Breast epithelium (tissue), 4 donors: ENCODE results near the gene SYT7. TPM values are rescaled to one million over a fixed set of nuclear protein-coding genes. Genes with fewer than 3 reads are reported as not detected.

Experiments used
- DNase-seq, 2 donors: peaks; one replicate each; pipeline ENCODE4 v3.0.0-alpha.2; 2019; ENCODE audit warnings: low spot score in 2 of 2
- H3K27ac ChIP-seq, 2 donors: fragments of 200-600 bp; sonication (generic) in 1 of 2; one replicate each; pipeline ENCODE4 v1.5.1; 2016 to 2019; ENCODE audit warnings: mild to moderate bottlenecking in 1 of 2
- H3K27me3 ChIP-seq, 2 donors: fragments of 200-600 bp; sonication (generic) in 1 of 2; one replicate each; pipeline versions ENCODE4 v1.5.1 to v1.6.0; 2017 to 2019; ENCODE audit warnings: control low read depth in 1 of 2, mild to moderate bottlenecking in 1 of 2
- H3K36me3 ChIP-seq: fragments of 200-600 bp; one replicate; pipeline ENCODE4 v1.5.1; 2019
- H3K4me1 ChIP-seq, 2 donors: fragments of 200-600 bp; sonication (generic); one replicate each; pipeline ENCODE4 v1.5.1; 2016 to 2019; ENCODE audit warnings: control low read depth in 1 of 2
- H3K4me3 ChIP-seq, 3 donors: fragments of 200-600 bp; sonication (generic); 1 replicate in 2 of 3; 2 replicates in 1 of 3; pipeline ENCODE4 v1.5.1; 2016 to 2019; ENCODE audit warnings: mild to moderate bottlenecking in 3 of 3, moderate library complexity in 2 of 3
- H3K9me3 ChIP-seq, 2 donors: fragments of 200-600 bp; sonication (generic) in 1 of 2; one replicate each; pipeline ENCODE4 v1.5.1; 2016 to 2019; ENCODE audit warnings: control low read depth in 1 of 2
- CTCF ChIP-seq, 3 donors: fragments of 450-650 bp; IDR thresholded peaks; one replicate each; pipeline ENCODE4 v1.5.1; 2016 to 2017; ENCODE audit warnings: antibody characterized with exemption in 3 of 3, mild to moderate bottlenecking in 3 of 3, moderate library complexity in 3 of 3
- POLR2A ChIP-seq: fragments of 450-650 bp; IDR thresholded peaks from one replicate; pipeline ENCODE4 v1.6.1; 2016; ENCODE audit warnings: antibody characterized with exemption, mild to moderate bottlenecking, moderate library complexity
- POLR2AphosphoS5 ChIP-seq, 3 donors: sonication (generic); formaldehyde crosslinking; IDR thresholded peaks; one replicate each; pipeline ENCODE4 v1.6.1; 2017; ENCODE audit warnings: antibody characterized with exemption in 3 of 3
- intact Hi-C: fragments of 100-400 bp; cut with DNase I; formaldehyde crosslinking; loops from one replicate; pipeline ENCODE4 v1.15.1; 2023; ENCODE audit warnings: low total_unique reads
- total RNA-seq, 3 donors: library from RNA; depleted of rRNA; stranded (reverse); fragments of >200 nt; gene quantifications; one replicate each; pipeline ENCODE4 v1.1.0, GENCODE V29; 2016

SYT7 gene
- total RNA-seq, 3 donors from 2014 or later, result 1.9 to 11.7 (median 10.8) TPM

GRCh38 chr11:61486011-61486620, 94.8 kb downstream of the SYT7 start:
- Histone ChIP-seq H3K4me1 (peaks cover 6 to 16% of the 10 kb centered on the region in 2 donors), H3K27ac (no peak overlapping the region), H3K27me3 (no peaks in the 10 kb centered on the region), H3K36me3 (no peaks in the 10 kb centered on the region), H3K9me3 (no peaks in the 10 kb centered on the region), H3K4me3 (no peak overlapping the region)
- TF ChIP-seq POLR2A (no peak), POLR2AphosphoS5 (IDR thresholded peaks at IDR 0.05) (no peak), CTCF (IDR thresholded peaks at IDR 0.05) (no peak)
- intact Hi-C loops, result no loop called here
- DNase-seq, result no peak

- no peaks in the 10 kb centered on the region for H3K27me3 ChIP-seq
- no peak for DNase-seq
- H3K9me3 ChIP-seq, result no peaks in the 10 kb centered on the region
- no peak overlapping the region for H3K4me3 ChIP-seq
- H3K27ac ChIP-seq, result no peak overlapping the region
- no peak for TF ChIP-seq POLR2AphosphoS5 (IDR thresholded peaks at IDR 0.05)
- no peak for TF ChIP-seq POLR2A
- TF ChIP-seq CTCF (IDR thresholded peaks at IDR 0.05), result no peak
- peaks cover 2 to 10% of the 10 kb centered on the region in 2 donors for H3K4me1 ChIP-seq
- intact Hi-C loops, result no loop called here
- H3K36me3 ChIP-seq, result no peaks in the 10 kb centered on the region
These were observed 95.8 kb downstream of the SYT7 start for GRCh38 chr11:61485080-61485479.

- H3K36me3 ChIP-seq, result no peaks in the 10 kb centered on the region
These were observed 96.3 kb downstream of the SYT7 start for GRCh38 chr11:61484541-61484940.

GRCh38 chr11:61482513-61482912, 98.4 kb downstream of the SYT7 start:
- Histone ChIP-seq H3K9me3 (no peaks in the 10 kb centered on the region), H3K4me3 (no peak overlapping the region), H3K36me3 (no peaks in the 10 kb centered on the region), H3K4me1 (peaks cover 0 to 4% of the 10 kb centered on the region in 2 donors), H3K27me3 (no peaks in the 10 kb centered on the region), H3K27ac (no peak overlapping the region)
- DNase-seq, result no peak
- intact Hi-C loops, result no loop called here
- no peak for TF ChIP-seq POLR2AphosphoS5 (IDR thresholded peaks at IDR 0.05)
- TF ChIP-seq CTCF (IDR thresholded peaks at IDR 0.05), result no peak
- TF ChIP-seq POLR2A, result no peak

More at GRCh38 chr11:61484541-61484940, 96.3 kb downstream of the SYT7 start:
- H3K4me3 ChIP-seq, result no peak overlapping the region
- TF ChIP-seq POLR2AphosphoS5 (IDR thresholded peaks at IDR 0.05) (no peak), POLR2A (no peak), CTCF (IDR thresholded peaks at IDR 0.05) (no peak)
- H3K27me3 ChIP-seq, result no peaks in the 10 kb centered on the region
- peaks cover 0 to 5% of the 10 kb centered on the region in 2 donors for H3K4me1 ChIP-seq
- no peak overlapping the region for H3K27ac ChIP-seq
- intact Hi-C loops, result no loop called here
- H3K9me3 ChIP-seq, result no peaks in the 10 kb centered on the region
- no peak for DNase-seq

- no peak overlapping the region for H3K4me3 ChIP-seq
- TF ChIP-seq POLR2AphosphoS5 (IDR thresholded peaks at IDR 0.05) (no peak), POLR2A (no peak), CTCF (IDR thresholded peaks at IDR 0.05) (no peak)
- H3K27ac ChIP-seq, result no peak overlapping the region
- DNase-seq, result no peak
- H3K9me3 ChIP-seq, result no peaks in the 10 kb centered on the region
- H3K4me1 ChIP-seq, result peaks cover 0 to 7% of the 10 kb centered on the region in 2 donors
- no peaks in the 10 kb centered on the region for H3K27me3 ChIP-seq
- intact Hi-C loops, result no loop called here
- H3K36me3 ChIP-seq, result no peaks in the 10 kb centered on the region
These were observed 99.1 kb downstream of the SYT7 start for GRCh38 chr11:61481806-61482205.
